Measurements from ENCODE around the gene CCL25. TPM values are rescaled to one million over a fixed set of nuclear protein-coding genes. Genes with fewer than 3 reads are reported as not detected.
"Not testable (repeated sequence)": the region's sequence is repeated elsewhere in the genome, so short reads cannot be mapped to it uniquely, and the experiment has no call there.

Gene CCL25
- total RNA-seq, 1 experiment from 2014 or later = not detected

DNA sequence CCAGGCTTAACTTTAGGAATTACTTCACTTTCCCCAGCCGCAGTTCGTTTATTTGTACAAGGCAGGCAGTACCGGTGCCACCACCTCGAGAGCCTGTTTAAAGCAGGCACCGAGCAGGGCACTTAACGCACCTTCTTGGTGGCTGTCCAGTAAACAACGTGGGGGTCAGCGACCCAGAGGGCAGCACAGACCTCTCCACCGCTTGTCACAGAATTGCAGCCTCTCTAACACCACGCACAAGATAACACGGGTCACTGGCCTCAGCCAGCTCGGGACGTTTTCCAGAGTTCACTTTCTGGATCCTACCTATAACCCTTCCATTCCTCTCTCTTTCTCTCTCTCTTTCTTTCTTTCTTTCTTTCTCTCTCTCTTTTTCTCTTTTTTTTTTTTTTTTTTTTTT is 30.3 kb upstream of the CCL25 start:
- no peak for DNase-seq (ENCODE audit: unreplicated experiment)
- ChIA-PET POLR2A (no interaction called here), CTCF (no interaction called here)
- H3K9me3 Mint-ChIP-seq (ENCODE audit: unreplicated experiment) = no peaks in the 10 kb centered on the region
- BruUV-seq (replicated peaks) = no TSS peak
- H3K27ac Mint-ChIP-seq (ENCODE audit: low read depth, unreplicated experiment) = no peak overlapping the region
- H3K27me3 Mint-ChIP-seq (ENCODE audit: insufficient read depth, unreplicated experiment) = no peaks in the 10 kb centered on the region
- TF ChIP-seq, protein P1, sequence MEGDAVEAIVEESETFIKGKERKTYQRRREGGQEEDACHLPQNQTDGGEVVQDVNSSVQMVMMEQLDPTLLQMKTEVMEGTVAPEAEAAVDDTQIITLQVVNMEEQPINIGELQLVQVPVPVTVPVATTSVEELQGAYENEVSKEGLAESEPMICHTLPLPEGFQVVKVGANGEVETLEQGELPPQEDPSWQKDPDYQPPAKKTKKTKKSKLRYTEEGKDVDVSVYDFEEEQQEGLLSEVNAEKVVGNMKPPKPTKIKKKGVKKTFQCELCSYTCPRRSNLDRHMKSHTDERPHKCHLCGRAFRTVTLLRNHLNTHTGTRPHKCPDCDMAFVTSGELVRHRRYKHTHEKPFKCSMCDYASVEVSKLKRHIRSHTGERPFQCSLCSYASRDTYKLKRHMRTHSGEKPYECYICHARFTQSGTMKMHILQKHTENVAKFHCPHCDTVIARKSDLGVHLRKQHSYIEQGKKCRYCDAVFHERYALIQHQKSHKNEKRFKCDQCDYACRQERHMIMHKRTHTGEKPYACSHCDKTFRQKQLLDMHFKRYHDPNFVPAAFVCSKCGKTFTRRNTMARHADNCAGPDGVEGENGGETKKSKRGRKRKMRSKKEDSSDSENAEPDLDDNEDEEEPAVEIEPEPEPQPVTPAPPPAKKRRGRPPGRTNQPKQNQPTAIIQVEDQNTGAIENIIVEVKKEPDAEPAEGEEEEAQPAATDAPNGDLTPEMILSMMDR (IDR thresholded peaks at IDR 0.05; ENCODE audit: unreplicated experiment) = no peak
- H3K4me3 Mint-ChIP-seq (ENCODE audit: unreplicated experiment) = no peak overlapping the region
- H3K36me3 Mint-ChIP-seq (ENCODE audit: insufficient read depth, unreplicated experiment) = no peaks in the 10 kb centered on the region
- intact Hi-C loops (cut with micrococcal nuclease) = no loop called here
- H3K4me1 Mint-ChIP-seq (ENCODE audit: insufficient read depth, unreplicated experiment) = no peaks in the 10 kb centered on the region

DNA sequence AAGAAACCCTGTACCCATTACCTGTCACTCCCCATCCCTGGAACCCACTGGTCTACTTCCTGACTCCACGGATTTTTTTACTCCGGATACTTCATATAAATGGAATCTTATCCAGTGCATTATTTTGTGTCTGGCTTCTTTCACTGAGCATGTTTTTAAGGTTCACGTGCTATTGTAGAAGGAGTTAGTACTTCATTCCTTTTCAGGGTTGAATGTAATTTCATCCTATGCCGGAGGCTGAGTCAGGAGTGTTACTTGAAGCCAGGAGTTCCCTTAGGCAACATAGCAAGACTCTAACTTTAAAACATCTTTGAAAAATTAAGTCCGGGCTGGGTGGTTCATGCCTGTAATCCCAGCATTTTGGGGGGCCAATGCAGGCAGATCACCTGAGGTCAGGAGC is 29.2 kb upstream of the CCL25 start:
- H3K27ac Mint-ChIP-seq (ENCODE audit: low read depth, unreplicated experiment) = no peak overlapping the region

DNA sequence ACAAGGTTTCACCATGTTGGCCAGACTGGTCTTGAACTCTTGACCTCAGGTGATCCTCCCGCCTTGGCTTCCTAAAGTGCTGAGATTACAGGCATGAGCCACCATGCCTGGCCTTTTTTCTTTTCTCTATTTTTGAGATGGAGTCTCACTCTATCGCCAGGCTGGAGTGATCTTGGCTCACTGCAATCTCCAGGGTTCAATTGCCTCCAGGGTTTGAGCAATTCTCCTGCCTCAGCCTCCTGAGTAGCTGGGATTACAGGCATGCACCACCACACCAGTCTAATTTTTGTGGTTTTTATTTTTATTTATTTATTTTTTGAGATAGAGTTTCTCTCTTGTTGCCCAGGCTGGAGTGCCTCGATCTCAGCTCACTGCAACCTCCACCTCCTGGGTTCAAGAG is 28.3 kb upstream of the CCL25 start:
- POLR2A ChIA-PET = not testable (repeated sequence)

More for the DNA sequence above, 29.2 kb upstream of the CCL25 start:
- TF ChIP-seq, protein P1 (IDR thresholded peaks at IDR 0.05; ENCODE audit: unreplicated experiment) = no peak
- Mint-ChIP-seq H3K4me1 (ENCODE audit: insufficient read depth, unreplicated experiment) (no peaks in the 10 kb centered on the region), H3K4me3 (ENCODE audit: unreplicated experiment) (no peak overlapping the region), H3K9me3 (ENCODE audit: unreplicated experiment) (no peaks in the 10 kb centered on the region), H3K36me3 (ENCODE audit: insufficient read depth, unreplicated experiment) (no peaks in the 10 kb centered on the region), H3K27me3 (ENCODE audit: insufficient read depth, unreplicated experiment) (no peaks in the 10 kb centered on the region)
- DNase-seq (ENCODE audit: unreplicated experiment) = no peak
- ChIA-PET POLR2A (no interaction called here), CTCF (no interaction called here)
- intact Hi-C loops (cut with micrococcal nuclease) = no loop called here
- no TSS peak for BruUV-seq (replicated peaks)

DNA sequence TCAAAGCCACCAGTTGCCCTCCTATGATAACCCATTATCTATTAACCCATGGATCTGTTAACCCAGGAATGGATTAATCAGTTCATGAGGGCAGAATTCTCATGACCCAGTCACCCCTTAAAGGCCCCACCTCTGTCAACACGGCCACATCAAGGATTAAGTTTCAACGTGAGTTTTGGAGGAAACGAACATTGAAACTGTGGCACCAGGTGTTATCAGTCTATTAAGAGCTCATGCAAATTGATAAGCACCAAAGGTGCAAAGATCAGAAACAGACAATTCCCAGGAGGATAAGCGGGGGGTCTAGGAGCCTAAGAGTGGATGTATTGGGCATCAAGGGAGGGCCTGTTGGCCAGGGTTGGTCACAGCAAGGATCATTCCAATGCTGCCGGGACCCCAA is 27.2 kb upstream of the CCL25 start:
- Mint-ChIP-seq H3K36me3 (ENCODE audit: insufficient read depth, unreplicated experiment) (no peaks in the 10 kb centered on the region), H3K27ac (ENCODE audit: low read depth, unreplicated experiment) (no peak overlapping the region), H3K4me3 (ENCODE audit: unreplicated experiment) (no peak overlapping the region), H3K27me3 (ENCODE audit: insufficient read depth, unreplicated experiment) (no peaks in the 10 kb centered on the region), H3K4me1 (ENCODE audit: insufficient read depth, unreplicated experiment) (no peaks in the 10 kb centered on the region), H3K9me3 (ENCODE audit: unreplicated experiment) (no peaks in the 10 kb centered on the region)
- no TSS peak for BruUV-seq (replicated peaks)
- TF ChIP-seq, protein P1 (IDR thresholded peaks at IDR 0.05; ENCODE audit: unreplicated experiment) = no peak
- DNase-seq (ENCODE audit: unreplicated experiment) = no peak
- intact Hi-C loops (cut with micrococcal nuclease) = no loop called here
- POLR2A ChIA-PET = interaction anchor here (1.5 kb wide), 1 partner anchor 16 kb away, joined by 5 read pairs; no protein-coding TSS in a partner anchor
- CTCF ChIA-PET = interaction anchor here (0.6 kb wide), 1 partner anchor 76 kb away, joined by 3 read pairs; no protein-coding TSS in a partner anchor

More for the DNA sequence above, 28.3 kb upstream of the CCL25 start:
- H3K9me3 Mint-ChIP-seq (ENCODE audit: unreplicated experiment); H3K27ac Mint-ChIP-seq (ENCODE audit: low read depth, unreplicated experiment); CTCF ChIA-PET; H3K27me3 Mint-ChIP-seq (ENCODE audit: insufficient read depth, unreplicated experiment); H3K36me3 Mint-ChIP-seq (ENCODE audit: insufficient read depth, unreplicated experiment); DNase-seq (ENCODE audit: unreplicated experiment); H3K4me3 Mint-ChIP-seq (ENCODE audit: unreplicated experiment); BruUV-seq (replicated peaks); H3K4me1 Mint-ChIP-seq (ENCODE audit: insufficient read depth, unreplicated experiment); intact Hi-C loops (cut with micrococcal nuclease): not testable (repeated sequence)

DNA sequence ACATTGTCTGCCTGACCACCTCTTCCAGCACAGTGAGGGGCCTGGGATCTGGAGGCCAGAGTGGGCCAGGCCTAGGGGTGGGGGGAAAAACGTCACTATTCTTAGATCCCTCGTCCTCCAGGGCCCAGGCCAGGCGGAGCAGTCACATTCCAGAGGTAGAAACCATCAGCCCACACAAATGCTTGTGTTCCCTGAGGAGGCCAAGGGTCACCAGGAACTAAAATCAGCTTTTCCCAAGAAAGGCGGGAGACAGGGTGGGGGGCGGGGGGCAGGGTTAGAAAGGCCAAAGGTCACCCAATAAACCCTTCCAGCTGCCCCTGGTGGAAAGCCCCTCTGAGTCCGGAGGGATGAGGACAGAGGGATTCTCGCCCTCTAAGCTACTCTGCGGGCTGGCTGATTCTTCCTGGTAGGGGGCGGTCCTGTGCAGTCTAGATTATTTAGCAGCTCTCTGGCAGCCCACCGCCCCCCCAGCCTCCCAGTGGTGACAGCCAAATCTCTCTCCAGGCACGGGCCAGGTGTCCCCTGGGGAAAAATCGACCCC is 23.5 kb upstream of the CCL25 start:
- H3K4me1 Mint-ChIP-seq (ENCODE audit: insufficient read depth, unreplicated experiment) = no peaks in the 10 kb centered on the region
- CTCF ChIA-PET = interaction anchor here (0.6 to 1.1 kb wide), 2 partner anchors 11 to 13 kb away, joined by 4 to 6 read pairs; no protein-coding TSS in a partner anchor
- no peaks in the 10 kb centered on the region for H3K9me3 Mint-ChIP-seq (ENCODE audit: unreplicated experiment)
- H3K27ac Mint-ChIP-seq (ENCODE audit: low read depth, unreplicated experiment) = no peak overlapping the region
- POLR2A ChIA-PET = no interaction called here
- no peak for DNase-seq (ENCODE audit: unreplicated experiment)
- no TSS peak for BruUV-seq (replicated peaks)
- intact Hi-C loops (cut with micrococcal nuclease) = no loop called here
- no peaks in the 10 kb centered on the region for H3K36me3 Mint-ChIP-seq (ENCODE audit: insufficient read depth, unreplicated experiment)
- H3K4me3 Mint-ChIP-seq (ENCODE audit: unreplicated experiment) = no peak overlapping the region
- TF ChIP-seq, protein P1 (IDR thresholded peaks at IDR 0.05; ENCODE audit: unreplicated experiment) = no peak
- H3K27me3 Mint-ChIP-seq (ENCODE audit: insufficient read depth, unreplicated experiment) = no peaks in the 10 kb centered on the region
